ENCODE data around the gene OR2V1.

DNA sequence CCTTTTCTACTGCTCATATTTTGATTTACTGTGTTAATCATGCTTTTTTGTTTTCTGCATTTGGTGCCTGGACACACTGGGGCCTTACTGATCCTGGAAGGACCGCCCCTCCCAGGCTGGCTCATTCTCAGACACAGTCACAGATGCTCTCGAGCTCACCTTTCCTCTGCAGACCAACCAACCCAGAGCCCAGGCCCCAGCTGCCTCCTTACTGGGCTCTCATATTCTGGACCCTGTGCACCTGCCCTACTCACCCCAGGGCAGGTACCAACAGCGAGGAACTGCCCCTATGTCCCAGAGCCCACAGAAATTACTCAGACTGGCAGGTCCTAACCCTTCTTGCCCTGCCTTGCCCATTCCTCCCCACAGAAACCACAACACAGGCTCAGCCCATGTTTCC, 9.8 kb upstream of the OR2V1 start:
- TF ChIP-seq CTCF (IDR thresholded peaks at IDR 0.05; ENCODE audit: borderline replicate concordance, extremely low read depth, low read length, poor library complexity, severe bottlenecking) (no peak), EZH2 (IDR thresholded peaks at IDR 0.05; ENCODE audit: borderline replicate concordance, low read depth, low read length, severe bottlenecking) (no peak)
